ENCODE data around the gene PCK1.

DNA sequence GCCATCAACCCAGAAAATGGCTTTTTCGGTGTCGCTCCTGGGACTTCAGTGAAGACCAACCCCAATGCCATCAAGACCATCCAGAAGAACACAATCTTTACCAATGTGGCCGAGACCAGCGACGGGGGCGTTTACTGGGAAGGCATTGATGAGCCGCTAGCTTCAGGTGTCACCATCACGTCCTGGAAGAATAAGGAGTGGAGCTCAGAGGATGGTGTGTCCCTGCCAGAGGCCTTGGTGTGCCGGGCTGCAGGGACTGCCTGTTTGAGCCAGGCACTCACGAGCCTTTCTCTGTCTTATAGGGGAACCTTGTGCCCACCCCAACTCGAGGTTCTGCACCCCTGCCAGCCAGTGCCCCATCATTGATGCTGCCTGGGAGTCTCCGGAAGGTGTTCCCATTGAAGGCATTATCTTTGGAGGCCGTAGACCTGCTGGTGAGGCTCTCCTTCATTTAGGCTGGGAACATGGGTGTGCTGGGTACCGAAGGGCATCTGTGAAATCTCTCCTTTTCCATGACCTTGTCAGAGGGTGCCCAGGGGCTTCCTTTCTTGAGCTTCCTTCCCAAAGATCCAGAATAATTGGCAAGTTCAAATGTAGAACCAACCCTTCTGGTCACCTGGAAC lies 3.4 kb downstream of the PCK1 start:
- TF ChIP-seq SIN3A (IDR thresholded peaks at IDR 0.05; ENCODE audit: borderline replicate concordance, insufficient read depth, low read length) (no peak), POLR2AphosphoS5 (IDR thresholded peaks at IDR 0.05; ENCODE audit: low read depth, low read length) (no peak)
